Activated CD4-positive, alpha-beta T cell treated with anti-CD3 and anti-CD28 coated beads, Interleukin-2, Interleukin-6, amounts not matched to agents 100 ng/mL and 50 ng/mL, durations not matched to agents 16 hours and 8 hours (primary cell): ENCODE data around the gene QTRT2.

Experiments
- DNase-seq: peaks from one replicate; pipeline ENCODE4 v3.0.0-alpha.2; 2020

The QTRT2 gene

DNA sequence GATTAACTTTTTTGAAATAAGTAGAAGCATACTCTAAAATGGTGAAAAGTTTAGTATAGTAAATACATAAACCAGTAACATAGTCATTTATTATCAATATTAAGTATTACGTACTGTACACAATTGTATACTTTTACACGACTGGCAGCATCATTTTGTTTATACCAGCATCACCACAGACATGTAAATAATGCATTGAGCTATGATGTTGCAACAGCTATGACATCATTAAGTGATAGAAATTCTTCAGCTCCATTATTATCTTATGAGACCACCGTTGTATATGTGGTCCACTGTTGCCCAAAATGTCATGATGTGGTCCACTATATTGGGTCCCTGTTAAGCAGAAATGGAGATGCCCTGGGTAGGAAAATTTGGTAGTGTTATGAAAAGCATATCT is 71.0 kb downstream of the QTRT2 start:
- DNase-seq = no peak

DNA sequence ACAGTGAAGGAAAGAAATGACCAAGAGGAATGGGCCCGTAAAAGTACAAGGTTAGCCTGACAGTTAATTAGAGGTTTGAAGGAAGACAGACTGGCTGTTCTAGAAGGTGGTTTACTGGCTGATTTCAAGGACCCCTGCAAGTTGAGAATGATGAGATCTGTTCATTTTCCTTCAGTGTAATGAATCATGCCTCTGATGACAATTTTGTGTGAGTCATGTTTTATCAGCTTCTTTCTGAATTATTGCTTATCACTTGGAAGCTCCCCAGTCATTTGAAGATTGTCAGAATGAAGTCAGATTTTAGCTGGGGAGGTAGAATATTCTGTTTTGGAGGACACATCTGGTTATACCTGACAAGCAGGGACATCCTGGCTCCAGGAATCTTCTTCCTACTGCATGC is 71.7 kb downstream of the QTRT2 start:
- DNase-seq = peak; percentile 2

DNA sequence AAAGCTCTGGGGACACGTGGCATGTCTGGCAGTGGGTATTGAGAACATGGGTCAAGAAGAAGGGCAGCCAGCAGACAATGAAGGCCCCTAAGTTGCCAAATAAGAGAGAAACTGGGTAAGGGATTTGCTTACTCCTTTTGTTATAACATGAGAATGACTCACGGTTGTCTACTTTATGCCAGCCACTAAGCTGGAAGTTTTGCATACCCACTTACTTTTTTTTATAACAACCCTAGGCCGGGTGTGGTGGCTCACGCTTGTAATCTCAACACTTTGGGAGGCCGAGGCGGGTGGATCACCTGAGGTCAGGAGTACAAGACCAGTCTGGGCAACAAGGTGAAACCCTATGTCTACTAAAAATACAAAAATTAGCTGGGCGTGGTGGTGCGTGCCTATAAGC is 72.3 kb downstream of the QTRT2 start:
- no peak for DNase-seq

DNA sequence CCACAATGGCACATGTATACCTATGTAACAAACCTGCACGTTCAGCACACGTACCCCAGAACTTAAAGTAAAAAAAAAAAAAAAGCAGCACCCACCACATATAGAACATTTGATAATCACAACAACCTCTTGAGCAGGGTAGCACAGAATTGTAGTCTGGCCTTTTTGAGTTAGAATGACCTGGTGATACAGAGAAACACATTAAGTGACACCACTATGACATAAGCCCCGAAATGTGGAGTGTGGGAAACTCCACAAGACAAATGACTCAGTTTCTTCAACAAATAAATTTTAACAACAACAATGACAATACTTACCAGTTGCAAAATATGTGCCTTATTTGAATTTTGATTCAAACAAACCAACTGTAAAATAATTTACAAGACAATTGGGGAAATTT is 76.0 kb downstream of the QTRT2 start:
- DNase-seq = no peak

DNA sequence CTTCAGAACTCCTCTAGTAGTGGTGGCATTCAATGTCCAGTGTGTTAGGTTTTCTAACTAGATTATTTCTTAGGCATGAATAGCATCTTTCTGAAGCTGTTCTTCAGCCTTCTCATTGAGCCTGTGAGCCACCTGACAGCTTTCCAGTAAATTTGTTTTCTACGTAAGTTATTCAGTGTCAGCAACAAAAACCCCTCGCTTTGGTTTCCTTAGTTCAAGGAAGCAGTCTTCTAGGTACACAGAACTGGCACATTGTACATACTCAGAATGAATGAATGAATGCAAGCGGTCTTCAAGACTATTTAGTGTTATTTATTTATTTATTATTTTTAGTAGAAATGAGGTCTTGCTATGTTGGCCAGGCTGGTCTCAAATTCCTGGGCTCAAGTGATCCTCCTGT is 77.4 kb downstream of the QTRT2 start:
- peak; percentile 12 for DNase-seq
